Sigmoid colon (tissue), 7 donors: ENCODE results near the gene ETS1. TPM values are rescaled to one million over a fixed set of nuclear protein-coding genes. Genes with fewer than 3 reads are reported as not detected.

ENCODE experiments used
- DNase-seq: peaks from one replicate; pipeline ENCODE4 v3.0.0-alpha.2; 2019
- H3K27ac ChIP-seq, 4 donors: fragments of 200-600 bp; sonication (generic); one replicate each; pipeline ENCODE4 v1.5.1; 2016 to 2019; ENCODE audit warnings: mild to moderate bottlenecking in 1 of 4
- H3K27me3 ChIP-seq, 3 donors: fragments of 200-600 bp; sonication (generic); one replicate each; pipeline ENCODE4 v1.5.1; 2019; ENCODE audit warnings: mild to moderate bottlenecking in 1 of 3
- H3K36me3 ChIP-seq, 4 donors: fragments of 200-600 bp; sonication (generic); one replicate each; pipeline ENCODE4 v1.5.1; 2016 to 2019
- H3K4me1 ChIP-seq, 4 donors: fragments of 200-600 bp; sonication (generic); one replicate each; pipeline ENCODE4 v1.5.1; 2017 to 2019
- H3K4me3 ChIP-seq, 4 donors: fragments of 200-600 bp; sonication (generic); one replicate each; pipeline ENCODE4 v1.5.1; 2017 to 2019; ENCODE audit warnings: mild to moderate bottlenecking in 2 of 4, moderate library complexity in 1 of 4
- H3K9me3 ChIP-seq, 4 donors: fragments of 200-600 bp in 3 of 4; sonication (generic) in 3 of 4; one replicate each; pipeline versions ENCODE4 v1.5.1 to v1.6.1; 2013 to 2019
- EP300 ChIP-seq, 4 donors: sonication (generic); formaldehyde crosslinking; IDR thresholded peaks; one replicate each; pipeline ENCODE4 v1.6.1; 2017; ENCODE audit warnings: antibody characterized with exemption in 4 of 4
- POLR2A ChIP-seq, 2 donors: fragments of 450-650 bp; IDR thresholded peaks; one replicate each; pipeline ENCODE4 v1.6.1; 2016; ENCODE audit warnings: antibody characterized with exemption in 2 of 2, mild to moderate bottlenecking in 2 of 2, moderate library complexity in 2 of 2
- POLR2AphosphoS5 ChIP-seq, 4 donors: sonication (generic); formaldehyde crosslinking; IDR thresholded peaks; one replicate each; pipeline ENCODE4 v1.6.1; 2017; ENCODE audit warnings: antibody characterized with exemption in 4 of 4
- WGBS, 2 donors: extraction: QIAGEN DNeasy Blood & Tissue Kit; methylation state at CpG; one replicate each; pipeline ENCODE4 v1.1.7; 2013; 5-methylcytosine and 5-hydroxymethylcytosine counted together
- intact Hi-C: fragments of 100-400 bp; cut with DNase I; formaldehyde crosslinking; loops from one replicate; pipeline ENCODE4 v1.15.1; 2023
- polyA plus RNA-seq, 3 donors: library from polyadenylated mRNA; stranded (reverse); fragments of 200-250 nt; gene quantifications; one replicate each; pipeline ENCODE4 v1.2.3, GENCODE V29; 2013
- total RNA-seq, 4 donors: library from RNA; depleted of rRNA; stranded (reverse); fragments of >200 nt; gene quantifications; one replicate each; pipeline ENCODE4 v1.1.0, GENCODE V29; 2016
- TF ChIP-seq, protein P1 (sequence below), 4 experiments: fragments of 450-650 bp in 3 of 4; fragments of 200-600 bp in 1 of 4; IDR thresholded peaks; one replicate each; pipeline ENCODE4 v1.5.1; 2016 to 2019; ENCODE audit warnings: antibody characterized with exemption in 4 of 4, mild to moderate bottlenecking in 3 of 4, moderate library complexity in 2 of 4
- donor health status: healthy with polysubstance abuse.
- donor health status: Bipolar disorder and iron deficiency.
- donor health status: healthy.

The ETS1 gene
- total and polyA plus RNA-seq, 7 donors, result 12.5 to 122 (median 24.6) TPM

- intact Hi-C loops, result loop anchor here (1.0 to 2.0 kb wide), 3 partner anchors 200 to 458 kb away; no protein-coding TSS in a partner anchor
- H3K4me1 ChIP-seq, result peaks cover 0 to 12% (median 3%) of the 10 kb centered on the region in 4 donors
- peak; percentile 94 for DNase-seq
- no peaks in the 10 kb centered on the region for H3K9me3 ChIP-seq
- 30% methylated on average over 12 of the region's 12 CpGs for WGBS, 2 donors
- H3K36me3 ChIP-seq, result no peaks in the 10 kb centered on the region
- H3K27me3 ChIP-seq, result no peaks in the 10 kb centered on the region
- TF ChIP-seq POLR2A (IDR thresholded peaks at IDR 0.05), result no peak
- TF ChIP-seq POLR2AphosphoS5 (IDR thresholded peaks at IDR 0.05), result peak in 1 of 4 donors; percentile 34
- TF ChIP-seq, protein P1, sequence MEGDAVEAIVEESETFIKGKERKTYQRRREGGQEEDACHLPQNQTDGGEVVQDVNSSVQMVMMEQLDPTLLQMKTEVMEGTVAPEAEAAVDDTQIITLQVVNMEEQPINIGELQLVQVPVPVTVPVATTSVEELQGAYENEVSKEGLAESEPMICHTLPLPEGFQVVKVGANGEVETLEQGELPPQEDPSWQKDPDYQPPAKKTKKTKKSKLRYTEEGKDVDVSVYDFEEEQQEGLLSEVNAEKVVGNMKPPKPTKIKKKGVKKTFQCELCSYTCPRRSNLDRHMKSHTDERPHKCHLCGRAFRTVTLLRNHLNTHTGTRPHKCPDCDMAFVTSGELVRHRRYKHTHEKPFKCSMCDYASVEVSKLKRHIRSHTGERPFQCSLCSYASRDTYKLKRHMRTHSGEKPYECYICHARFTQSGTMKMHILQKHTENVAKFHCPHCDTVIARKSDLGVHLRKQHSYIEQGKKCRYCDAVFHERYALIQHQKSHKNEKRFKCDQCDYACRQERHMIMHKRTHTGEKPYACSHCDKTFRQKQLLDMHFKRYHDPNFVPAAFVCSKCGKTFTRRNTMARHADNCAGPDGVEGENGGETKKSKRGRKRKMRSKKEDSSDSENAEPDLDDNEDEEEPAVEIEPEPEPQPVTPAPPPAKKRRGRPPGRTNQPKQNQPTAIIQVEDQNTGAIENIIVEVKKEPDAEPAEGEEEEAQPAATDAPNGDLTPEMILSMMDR (IDR thresholded peaks at IDR 0.05), result peak; percentile 74 to 92 (median 87)
- TF ChIP-seq EP300 (IDR thresholded peaks at IDR 0.05), result no peak
- H3K27ac ChIP-seq, result peak overlapping the region in 2 of 4 donors; percentile 3 to 35
- H3K4me3 ChIP-seq, result no peak overlapping the region
These were observed 43.2 kb upstream of the ETS1 start for GRCh38 chr11:128630367-128631230.

GRCh38 chr11:128629516-128630106, 42.3 kb upstream of the ETS1 start:
- H3K27ac ChIP-seq, result no peak overlapping the region
- DNase-seq, result no peak

GRCh38 chr11:128628686-128629085, 41.3 kb upstream of the ETS1 start:
- DNase-seq, result no peak
- Histone ChIP-seq H3K4me1 (peaks cover 0 to 12% (median 3%) of the 10 kb centered on the region in 4 donors), H3K4me3 (no peak overlapping the region), H3K27me3 (no peaks in the 10 kb centered on the region), H3K27ac (no peak overlapping the region), H3K36me3 (no peaks in the 10 kb centered on the region), H3K9me3 (no peaks in the 10 kb centered on the region)
- intact Hi-C loops, result loop anchor here (10.0 kb wide), 1 partner anchor 104 kb away; no protein-coding TSS in a partner anchor
- WGBS, 2 donors, result 65 to 92% methylated on average over 7 of the region's 7 CpGs
- TF ChIP-seq EP300 (IDR thresholded peaks at IDR 0.05) (no peak), POLR2A (IDR thresholded peaks at IDR 0.05) (no peak)
- TF ChIP-seq, protein P1 (IDR thresholded peaks at IDR 0.05), result no peak

More at GRCh38 chr11:128629516-128630106, 42.3 kb upstream of the ETS1 start:
- Histone ChIP-seq H3K36me3 (no peaks in the 10 kb centered on the region), H3K9me3 (no peaks in the 10 kb centered on the region), H3K4me3 (no peak overlapping the region), H3K27me3 (no peaks in the 10 kb centered on the region), H3K4me1 (peaks cover 0 to 12% (median 3%) of the 10 kb centered on the region in 4 donors)
- 69% methylated on average over 6 of the region's 6 CpGs for WGBS, 2 donors
- intact Hi-C loops, result loop anchor here (1.0 to 10.0 kb wide), 4 partner anchors 105 to 457 kb away; no protein-coding TSS in a partner anchor
- TF ChIP-seq, protein P1 (IDR thresholded peaks at IDR 0.05), result no peak
- TF ChIP-seq POLR2AphosphoS5 (IDR thresholded peaks at IDR 0.05) (no peak), POLR2A (IDR thresholded peaks at IDR 0.05) (no peak), EP300 (IDR thresholded peaks at IDR 0.05) (no peak)

DNA sequence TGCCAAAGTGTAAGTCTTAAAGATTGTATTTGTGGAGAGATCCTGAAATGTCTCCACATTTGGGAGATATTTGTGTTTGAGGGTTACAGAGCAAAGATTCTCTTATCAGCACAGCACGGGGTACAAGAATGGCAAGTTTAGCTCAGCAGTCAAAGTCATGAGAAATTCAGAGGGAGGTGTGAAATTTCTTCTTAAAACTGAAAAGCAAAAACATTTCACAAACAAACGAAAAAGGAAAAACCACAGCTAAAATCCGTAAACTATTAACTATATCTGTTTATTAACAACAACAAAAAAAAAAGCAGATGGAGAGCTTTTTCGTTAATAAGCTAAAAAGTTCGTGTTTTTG, 40.9 kb upstream of the ETS1 start:
- H3K9me3 ChIP-seq, result no peaks in the 10 kb centered on the region
- no peak overlapping the region for H3K4me3 ChIP-seq
- peaks cover 0 to 12% (median 3%) of the 10 kb centered on the region in 4 donors for H3K4me1 ChIP-seq
- no peaks in the 10 kb centered on the region for H3K27me3 ChIP-seq
- no peak for DNase-seq
- intact Hi-C loops, result loop anchor here (10.0 kb wide), 1 partner anchor 103 kb away; no protein-coding TSS in a partner anchor
- H3K27ac ChIP-seq, result no peak overlapping the region
- WGBS, 2 donors, result 78 to 84% methylated on average over 5 of the region's 5 CpGs
- no peaks in the 10 kb centered on the region for H3K36me3 ChIP-seq
- no peak for TF ChIP-seq POLR2A (IDR thresholded peaks at IDR 0.05)
- TF ChIP-seq, protein P1 (IDR thresholded peaks at IDR 0.05), result no peak
- TF ChIP-seq POLR2AphosphoS5 (IDR thresholded peaks at IDR 0.05), result no peak
